22Rv1 (cell line): ENCODE results near the gene VDAC2.

Experiments used
- ZFX ChIP-seq: fragments of 450-650 bp; IDR thresholded peaks from 2 replicates; pipeline ENCODE4 v1.6.1; 2017; ENCODE audit warnings: antibody characterized with exemption, borderline replicate concordance
- TF ChIP-seq, protein P1 (sequence below): fragments of 450-650 bp; IDR thresholded peaks from 2 replicates; pipeline ENCODE4 v1.5.1; 2017; ENCODE audit warnings: mild to moderate bottlenecking

GRCh38 chr10:75170215-75170614 is 40.4 kb upstream of the VDAC2 start:
- TF ChIP-seq, protein P1, sequence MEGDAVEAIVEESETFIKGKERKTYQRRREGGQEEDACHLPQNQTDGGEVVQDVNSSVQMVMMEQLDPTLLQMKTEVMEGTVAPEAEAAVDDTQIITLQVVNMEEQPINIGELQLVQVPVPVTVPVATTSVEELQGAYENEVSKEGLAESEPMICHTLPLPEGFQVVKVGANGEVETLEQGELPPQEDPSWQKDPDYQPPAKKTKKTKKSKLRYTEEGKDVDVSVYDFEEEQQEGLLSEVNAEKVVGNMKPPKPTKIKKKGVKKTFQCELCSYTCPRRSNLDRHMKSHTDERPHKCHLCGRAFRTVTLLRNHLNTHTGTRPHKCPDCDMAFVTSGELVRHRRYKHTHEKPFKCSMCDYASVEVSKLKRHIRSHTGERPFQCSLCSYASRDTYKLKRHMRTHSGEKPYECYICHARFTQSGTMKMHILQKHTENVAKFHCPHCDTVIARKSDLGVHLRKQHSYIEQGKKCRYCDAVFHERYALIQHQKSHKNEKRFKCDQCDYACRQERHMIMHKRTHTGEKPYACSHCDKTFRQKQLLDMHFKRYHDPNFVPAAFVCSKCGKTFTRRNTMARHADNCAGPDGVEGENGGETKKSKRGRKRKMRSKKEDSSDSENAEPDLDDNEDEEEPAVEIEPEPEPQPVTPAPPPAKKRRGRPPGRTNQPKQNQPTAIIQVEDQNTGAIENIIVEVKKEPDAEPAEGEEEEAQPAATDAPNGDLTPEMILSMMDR, result no peak
- no peak for TF ChIP-seq ZFX
